Tibial nerve (tissue), 4 donors: Measurements from ENCODE around the gene FSD1L. TPM values are rescaled to one million over a fixed set of nuclear protein-coding genes. Genes with fewer than 3 reads are reported as not detected.

Experiments used
- DNase-seq, 2 donors: peaks; one replicate each; pipeline ENCODE4 v3.0.0-alpha.2; 2019; ENCODE audit warnings: low spot score in 2 of 2
- H3K27ac ChIP-seq, 4 donors: fragments of 200-600 bp; sonication (generic) in 3 of 4; one replicate each; pipeline ENCODE4 v1.5.1; 2017 to 2019; ENCODE audit warnings: mild to moderate bottlenecking in 1 of 4
- H3K27me3 ChIP-seq, 2 donors: fragments of 200-600 bp; sonication (generic) in 1 of 2; one replicate each; pipeline versions ENCODE4 v1.5.1 to v1.6.0; 2017 to 2019
- H3K36me3 ChIP-seq, 3 donors: fragments of 200-600 bp; sonication (generic); one replicate each; pipeline ENCODE4 v1.5.1; 2018 to 2019
- H3K4me1 ChIP-seq, 4 donors: fragments of 200-600 bp; sonication (generic) in 3 of 4; one replicate each; pipeline ENCODE4 v1.5.1; 2017 to 2019
- H3K4me3 ChIP-seq, 4 donors: fragments of 200-600 bp; sonication (generic) in 3 of 4; one replicate each; pipeline ENCODE4 v1.5.1; 2017 to 2019; ENCODE audit warnings: mild to moderate bottlenecking in 1 of 4, moderate library complexity in 1 of 4
- H3K9me3 ChIP-seq, 4 donors: fragments of 200-600 bp; sonication (generic) in 3 of 4; one replicate each; pipeline ENCODE4 v1.5.1; 2017 to 2019
- CTCF ChIP-seq, 5 experiments: fragments of 200-600 bp in 3 of 5; fragments of 450-650 bp in 2 of 5; sonication (generic) in 3 of 5; IDR thresholded peaks; one replicate each; pipeline ENCODE4 v1.5.1; 2016 to 2019; ENCODE audit warnings: antibody characterized with exemption in 5 of 5, mild to moderate bottlenecking in 3 of 5, moderate library complexity in 2 of 5
- EP300 ChIP-seq, 2 donors: sonication (generic); formaldehyde crosslinking; IDR thresholded peaks; one replicate each; pipeline ENCODE4 v1.6.1; 2017; ENCODE audit warnings: antibody characterized with exemption in 2 of 2, mild to moderate bottlenecking in 1 of 2
- POLR2A ChIP-seq, 2 donors: fragments of 450-650 bp; IDR thresholded peaks; one replicate each; pipeline ENCODE4 v1.6.1; 2017; ENCODE audit warnings: antibody characterized with exemption in 2 of 2, mild to moderate bottlenecking in 2 of 2, moderate library complexity in 2 of 2
- WGBS, 2 donors: methylation state at CpG; one replicate each; pipeline ENCODE4 v1.1.5; 2018; 5-methylcytosine and 5-hydroxymethylcytosine counted together
- total RNA-seq, 4 donors: library from RNA; depleted of rRNA; stranded (reverse); fragments of >200 nt; gene quantifications; one replicate each; pipeline ENCODE4 v1.1.0, GENCODE V29; 2016

The FSD1L gene
- total RNA-seq, 4 donors from 2014 or later = 2.9 to 13.2 (median 6.0) TPM

GRCh38 chr9:105483618-105484017 lies 35.8 kb downstream of the FSD1L start:
- H3K4me1 ChIP-seq = no peaks in the 10 kb centered on the region
- H3K36me3 ChIP-seq = peaks cover 0 to 7% (median 0%) of the 10 kb centered on the region in 3 donors
- H3K27ac ChIP-seq = no peak overlapping the region
- DNase-seq = no peak
- H3K27me3 ChIP-seq = no peaks in the 10 kb centered on the region
- H3K9me3 ChIP-seq = no peaks in the 10 kb centered on the region
- no peak overlapping the region for H3K4me3 ChIP-seq
- no peak for TF ChIP-seq EP300 (IDR thresholded peaks at IDR 0.05)
- no peak for TF ChIP-seq POLR2A (IDR thresholded peaks at IDR 0.05)
- no peak for TF ChIP-seq CTCF (IDR thresholded peaks at IDR 0.05)

DNA sequence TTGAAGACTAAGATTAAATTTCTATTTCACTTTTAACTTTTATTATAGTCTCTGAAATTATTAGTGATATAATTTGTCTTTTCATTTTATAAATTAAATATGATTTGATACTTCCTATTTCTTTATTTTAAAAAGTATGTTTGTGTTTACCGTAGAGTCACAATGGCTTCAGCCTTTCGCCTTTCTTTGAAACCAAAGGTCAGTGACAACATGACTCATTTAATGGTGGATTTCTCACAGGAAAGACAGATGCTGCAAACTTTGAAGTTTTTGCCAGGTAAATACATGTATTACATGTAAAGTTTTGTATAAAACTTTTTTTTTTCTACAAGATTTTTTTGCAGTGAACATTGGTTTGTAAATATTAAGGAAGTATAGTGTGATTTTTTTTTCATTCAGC lies 36.4 kb downstream of the FSD1L start:
- Histone ChIP-seq H3K4me1 (no peaks in the 10 kb centered on the region), H3K4me3 (no peak overlapping the region), H3K36me3 (peaks cover 0 to 7% (median 0%) of the 10 kb centered on the region in 3 donors), H3K9me3 (no peaks in the 10 kb centered on the region), H3K27me3 (no peaks in the 10 kb centered on the region), H3K27ac (no peak overlapping the region)
- WGBS, 2 donors = 93 to 95% methylated on average over 2 of the region's 2 CpGs
- TF ChIP-seq CTCF (IDR thresholded peaks at IDR 0.05) (no peak), EP300 (IDR thresholded peaks at IDR 0.05) (no peak), POLR2A (IDR thresholded peaks at IDR 0.05) (no peak)
- DNase-seq = no peak

GRCh38 chr9:105485131-105485530 lies 37.3 kb downstream of the FSD1L start:
- Histone ChIP-seq H3K9me3 (no peaks in the 10 kb centered on the region), H3K4me1 (no peaks in the 10 kb centered on the region), H3K36me3 (peaks cover 0 to 7% (median 0%) of the 10 kb centered on the region in 3 donors), H3K27ac (no peak overlapping the region), H3K27me3 (no peaks in the 10 kb centered on the region), H3K4me3 (no peak overlapping the region)
- no peak for DNase-seq
- TF ChIP-seq EP300 (IDR thresholded peaks at IDR 0.05) = no peak
- no peak for TF ChIP-seq CTCF (IDR thresholded peaks at IDR 0.05)
- TF ChIP-seq POLR2A (IDR thresholded peaks at IDR 0.05) = no peak

- Histone ChIP-seq H3K36me3 (peaks cover 0 to 10% (median 0%) of the 10 kb centered on the region in 3 donors), H3K4me1 (peaks cover 0 to 9% (median 0%) of the 10 kb centered on the region in 4 donors), H3K27me3 (no peaks in the 10 kb centered on the region), H3K27ac (no peak overlapping the region), H3K9me3 (peaks cover 0 to 6% (median 0%) of the 10 kb centered on the region in 4 donors), H3K4me3 (no peak overlapping the region)
- 52 to 65% methylated on average over 2 of the region's 2 CpGs for WGBS, 2 donors
- TF ChIP-seq POLR2A (IDR thresholded peaks at IDR 0.05) (no peak), CTCF (IDR thresholded peaks at IDR 0.05) (no peak), EP300 (IDR thresholded peaks at IDR 0.05) (no peak)
- no peak for DNase-seq
Observed at GRCh38 chr9:105496826-105497225, 49.0 kb downstream of the FSD1L start.

GRCh38 chr9:105497704-105498103 lies 49.9 kb downstream of the FSD1L start:
- DNase-seq = no peak

More at GRCh38 chr9:105497704-105498103, 49.9 kb downstream of the FSD1L start:
- Histone ChIP-seq H3K4me1 (peaks cover 0 to 9% (median 0%) of the 10 kb centered on the region in 4 donors), H3K36me3 (peaks cover 0 to 10% (median 0%) of the 10 kb centered on the region in 3 donors), H3K27me3 (no peaks in the 10 kb centered on the region), H3K4me3 (no peak overlapping the region), H3K9me3 (peaks cover 0 to 6% (median 0%) of the 10 kb centered on the region in 4 donors), H3K27ac (no peak overlapping the region)
- TF ChIP-seq EP300 (IDR thresholded peaks at IDR 0.05) = no peak
- no peak for TF ChIP-seq CTCF (IDR thresholded peaks at IDR 0.05)
- no peak for TF ChIP-seq POLR2A (IDR thresholded peaks at IDR 0.05)
